PFSK-1 (cell line): Measurements from ENCODE around the gene ZFP36L1.

Experiments
- FOXP2 ChIP-seq: optimal IDR thresholded peaks from 2 replicates; pipeline ENCODE3; 2011; ENCODE audit warnings: borderline replicate concordance, control low read depth, inconsistent platforms; ENCODE audit not compliant: insufficient read depth; ENCODE audit errors: extremely low read length, extremely low read depth
- POLR2AphosphoS5 ChIP-seq: IDR thresholded peaks from 2 replicates; pipeline ENCODE4 v1.6.1; 2012; ENCODE audit warnings: low read depth, mild to moderate bottlenecking, control low read depth, low read length, moderate library complexity
- SIN3A ChIP-seq: IDR thresholded peaks from 2 replicates; pipeline ENCODE4 v1.6.1; 2012; ENCODE audit warnings: mild to moderate bottlenecking, low read length, moderate library complexity, borderline replicate concordance; ENCODE audit not compliant: insufficient read depth
- TAF1 ChIP-seq: IDR thresholded peaks from 2 replicates; pipeline ENCODE4 v1.6.1; 2012; ENCODE audit warnings: low read length, control low read depth, borderline replicate concordance; ENCODE audit not compliant: insufficient read depth
- TF ChIP-seq, protein P1 (sequence below), 2 experiments: IDR thresholded peaks; 2 replicates each; pipeline versions ENCODE4 v1.6.1 to v1.8.0; 2011 to 2012; ENCODE audit warnings: low read depth in 2 of 2, low read length in 2 of 2, control low read depth in 1 of 2, inconsistent platforms in 1 of 2, mild to moderate bottlenecking in 1 of 2, moderate library complexity in 1 of 2; ENCODE audit not compliant: insufficient read depth in 1 of 2

ZFP36L1 gene

GRCh38 chr14:68820999-68821683, 28.3 kb upstream of the ZFP36L1 start:
- TF ChIP-seq FOXP2 = no peak
- TF ChIP-seq, protein P1, sequence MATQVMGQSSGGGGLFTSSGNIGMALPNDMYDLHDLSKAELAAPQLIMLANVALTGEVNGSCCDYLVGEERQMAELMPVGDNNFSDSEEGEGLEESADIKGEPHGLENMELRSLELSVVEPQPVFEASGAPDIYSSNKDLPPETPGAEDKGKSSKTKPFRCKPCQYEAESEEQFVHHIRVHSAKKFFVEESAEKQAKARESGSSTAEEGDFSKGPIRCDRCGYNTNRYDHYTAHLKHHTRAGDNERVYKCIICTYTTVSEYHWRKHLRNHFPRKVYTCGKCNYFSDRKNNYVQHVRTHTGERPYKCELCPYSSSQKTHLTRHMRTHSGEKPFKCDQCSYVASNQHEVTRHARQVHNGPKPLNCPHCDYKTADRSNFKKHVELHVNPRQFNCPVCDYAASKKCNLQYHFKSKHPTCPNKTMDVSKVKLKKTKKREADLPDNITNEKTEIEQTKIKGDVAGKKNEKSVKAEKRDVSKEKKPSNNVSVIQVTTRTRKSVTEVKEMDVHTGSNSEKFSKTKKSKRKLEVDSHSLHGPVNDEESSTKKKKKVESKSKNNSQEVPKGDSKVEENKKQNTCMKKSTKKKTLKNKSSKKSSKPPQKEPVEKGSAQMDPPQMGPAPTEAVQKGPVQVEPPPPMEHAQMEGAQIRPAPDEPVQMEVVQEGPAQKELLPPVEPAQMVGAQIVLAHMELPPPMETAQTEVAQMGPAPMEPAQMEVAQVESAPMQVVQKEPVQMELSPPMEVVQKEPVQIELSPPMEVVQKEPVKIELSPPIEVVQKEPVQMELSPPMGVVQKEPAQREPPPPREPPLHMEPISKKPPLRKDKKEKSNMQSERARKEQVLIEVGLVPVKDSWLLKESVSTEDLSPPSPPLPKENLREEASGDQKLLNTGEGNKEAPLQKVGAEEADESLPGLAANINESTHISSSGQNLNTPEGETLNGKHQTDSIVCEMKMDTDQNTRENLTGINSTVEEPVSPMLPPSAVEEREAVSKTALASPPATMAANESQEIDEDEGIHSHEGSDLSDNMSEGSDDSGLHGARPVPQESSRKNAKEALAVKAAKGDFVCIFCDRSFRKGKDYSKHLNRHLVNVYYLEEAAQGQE (IDR thresholded peaks at IDR 0.05; ENCODE audit: insufficient read depth in 1 of 2, low read depth in 2 of 2, low read length in 2 of 2) = no peak
- no peak for TF ChIP-seq POLR2AphosphoS5
- TF ChIP-seq TAF1 = no peak
- no peak for TF ChIP-seq SIN3A

DNA sequence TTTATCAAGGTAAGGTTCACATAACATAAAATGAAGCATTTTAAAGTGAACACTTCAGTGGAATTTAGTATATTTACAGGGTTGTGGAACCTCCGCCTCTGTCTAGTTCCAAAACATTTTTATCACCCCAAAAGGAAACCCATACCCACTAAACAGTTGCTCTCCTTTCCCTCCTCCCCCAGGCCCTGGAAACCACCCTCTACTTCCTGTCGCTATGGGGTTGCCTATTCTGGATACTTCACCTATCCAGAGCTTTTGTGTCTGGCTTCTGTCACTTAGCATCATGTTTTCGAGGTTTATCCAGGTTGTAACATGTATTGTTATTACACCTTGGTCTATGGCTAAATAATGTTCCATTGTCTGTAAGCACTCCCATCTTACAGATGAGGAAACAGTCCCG, 27.7 kb upstream of the ZFP36L1 start:
- TF ChIP-seq SIN3A (no peak), TAF1 (no peak), FOXP2 (no peak), POLR2AphosphoS5 (no peak)
- TF ChIP-seq, protein P1 (IDR thresholded peaks at IDR 0.05; ENCODE audit: insufficient read depth in 1 of 2, low read depth in 2 of 2, low read length in 2 of 2) = no peak

GRCh38 chr14:68820119-68820518, 27.3 kb upstream of the ZFP36L1 start:
- TF ChIP-seq POLR2AphosphoS5 = no peak
- TF ChIP-seq, protein P1 (IDR thresholded peaks at IDR 0.05; ENCODE audit: insufficient read depth in 1 of 2, low read depth in 2 of 2, low read length in 2 of 2) = no peak
- no peak for TF ChIP-seq TAF1
- TF ChIP-seq SIN3A = no peak
- TF ChIP-seq FOXP2 = no peak

GRCh38 chr14:68819260-68819691, 26.4 kb upstream of the ZFP36L1 start:
- TF ChIP-seq, protein P1 (IDR thresholded peaks at IDR 0.05; ENCODE audit: insufficient read depth in 1 of 2, low read depth in 2 of 2, low read length in 2 of 2) = no peak
- no peak for TF ChIP-seq FOXP2
- no peak for TF ChIP-seq POLR2AphosphoS5
- no peak for TF ChIP-seq SIN3A
- TF ChIP-seq TAF1 = no peak
